ENCODE results near the gene ZNF778.
A peak's percentile ranks its signal among the peaks of the same experiment; 100 is the strongest.

Gene ZNF778

DNA sequence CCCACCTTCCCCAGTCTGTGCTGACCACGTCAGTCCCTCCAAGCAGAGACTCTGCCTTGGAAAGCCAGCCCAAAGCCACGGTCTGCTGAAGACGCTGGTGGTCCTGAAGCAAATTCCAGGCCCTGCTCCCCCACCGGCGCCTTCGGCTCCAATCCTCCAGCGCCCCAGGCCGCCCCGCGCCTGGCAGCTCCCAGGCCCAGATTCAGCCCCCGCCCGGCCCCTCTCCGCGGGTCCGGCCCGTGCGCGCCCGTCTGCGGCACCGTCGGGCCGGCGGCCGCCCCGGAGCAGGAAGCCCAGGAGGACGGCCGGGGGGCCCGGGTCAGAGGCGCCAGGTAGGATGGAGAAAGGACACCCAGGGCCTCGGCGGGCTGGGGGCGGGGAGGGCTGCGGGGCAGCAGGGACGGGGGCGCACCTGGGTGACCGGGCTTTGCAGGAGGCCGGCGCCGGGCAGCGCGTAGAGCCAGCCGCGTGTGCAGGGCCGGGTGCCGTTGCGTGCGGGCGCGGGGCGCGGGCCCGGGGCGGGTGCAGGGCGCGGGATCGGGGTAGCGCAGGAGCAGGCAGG lies 16.6 kb upstream of the ZNF778 start:
- Histone ChIP-seq H2AFZ (ENCODE audit: low read depth, low read length) (peak overlapping the region; percentile 77), H3K4ac (ENCODE audit: low read depth in 1 of 2, low read length in 2 of 2) (no peak overlapping the region), H3K18ac (ENCODE audit: low read depth in 1 of 2, low read length in 2 of 2) (peak overlapping the region in 1 of 2 experiments; percentile 69), H3K4me2 (ENCODE audit: low read length, poor library complexity, severe bottlenecking) (peak overlapping the region; percentile 91), H3K79me1 (replicated peaks; ENCODE audit: low read length, poor library complexity, severe bottlenecking) (no peaks in the 10 kb centered on the region), H4K91ac (ENCODE audit: low read length) (no peak overlapping the region), H3K36me3 (ENCODE audit: control insufficient read depth in 1 of 2, insufficient read depth in 2 of 2, low read depth in 1 of 2, low read length in 2 of 2) (peaks cover 0 to 7% of the 10 kb centered on the region in 2 experiments), H3K23ac (ENCODE audit: low read length in 2 of 2) (peak overlapping the region in 1 of 2 experiments; percentile 88), H2AK5ac (ENCODE audit: low read length, severe bottlenecking) (no peak overlapping the region), H2BK12ac (ENCODE audit: low read length in 2 of 2) (no peak overlapping the region), H4K8ac (ENCODE audit: low read length) (no peak overlapping the region), H2BK5ac (ENCODE audit: low read depth, low read length, poor library complexity, severe bottlenecking) (no peak overlapping the region), H3K4me3 (ENCODE audit: insufficient read depth in 1 of 2, low read depth in 1 of 2, low read length in 2 of 2) (peak overlapping the region in 1 of 2 experiments; percentile 40), H3K9ac (ENCODE audit: low read length) (no peak overlapping the region), H3K27me3 (ENCODE audit: control insufficient read depth in 1 of 2, insufficient read depth in 1 of 2, low read length in 2 of 2) (peaks cover 44 to 66% of the 10 kb centered on the region in 2 experiments), H2BK120ac (ENCODE audit: low read depth, low read length) (no peak overlapping the region), H3K4me1 (ENCODE audit: control insufficient read depth, insufficient read depth, low read depth, low read length) (peaks cover 17% of the 10 kb centered on the region), H2BK15ac (ENCODE audit: low read depth, poor library complexity, severe bottlenecking) (no peak overlapping the region), H3K9me3 (ENCODE audit: control insufficient read depth, low read length) (peaks cover 3% of the 10 kb centered on the region), H3K27ac (ENCODE audit: low read length, poor library complexity, severe bottlenecking) (no peak overlapping the region), H3K14ac (ENCODE audit: low read length in 2 of 2) (peak overlapping the region in 1 of 2 experiments; percentile 21)
- WGBS: 5% methylated on average over 42 of the region's 58 CpGs
- no peak for DNase-seq

DNA sequence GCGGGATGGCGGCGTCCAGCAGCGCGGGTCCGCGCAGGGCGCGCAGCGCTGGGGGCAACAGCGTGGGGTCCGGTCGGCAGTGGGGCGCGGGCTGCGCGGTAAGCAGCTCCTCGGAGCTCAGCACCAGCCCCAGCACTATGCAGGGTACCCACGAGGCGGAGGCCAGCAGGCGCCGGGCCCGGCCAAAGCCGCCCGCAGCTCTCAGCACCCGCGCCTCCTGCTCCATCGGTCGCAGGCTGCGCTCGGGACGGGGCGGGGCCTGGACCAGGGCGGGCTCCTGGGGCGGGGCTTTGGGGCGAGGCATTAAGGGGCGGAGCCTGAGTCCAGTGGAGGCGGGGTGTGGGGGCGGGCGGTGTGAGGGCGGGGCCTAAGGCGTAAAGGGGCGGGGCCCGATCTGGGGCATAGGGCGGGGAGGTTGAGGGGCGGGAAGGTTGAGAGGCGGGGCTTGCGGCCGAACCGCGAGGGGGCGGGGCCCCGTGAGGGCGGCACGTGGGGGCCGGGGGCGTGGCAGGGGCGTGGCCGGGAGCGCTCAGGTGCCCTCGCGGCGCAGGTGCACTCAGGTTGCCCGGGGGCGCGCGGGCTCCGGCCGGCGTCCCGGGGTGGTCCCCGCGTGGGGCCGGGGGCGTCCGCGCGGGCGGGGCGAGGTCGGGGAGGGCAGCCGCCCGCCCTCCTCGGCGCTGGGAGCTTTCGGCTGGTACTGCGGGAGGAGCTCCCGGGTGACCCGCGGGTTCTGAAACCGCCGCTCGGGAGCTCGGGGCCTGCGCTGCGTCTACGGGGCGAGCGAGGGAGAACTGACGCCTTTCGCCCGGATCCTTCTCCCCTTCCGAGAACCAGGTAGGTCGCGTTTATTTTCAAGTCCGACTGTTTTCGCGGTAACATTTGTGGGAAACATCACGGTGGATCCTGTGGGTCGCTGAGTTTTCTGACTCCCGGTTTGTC lies 15.8 kb upstream of the ZNF778 start:
- no peak overlapping the region for H4K8ac ChIP-seq (ENCODE audit: low read length)
- no peak overlapping the region for H2BK15ac ChIP-seq (ENCODE audit: low read depth, poor library complexity, severe bottlenecking)
- peak overlapping the region; percentile 77 for H2AFZ ChIP-seq (ENCODE audit: low read depth, low read length)
- peak overlapping the region; percentile 91 for H3K4me2 ChIP-seq (ENCODE audit: low read length, poor library complexity, severe bottlenecking)
- H4K91ac ChIP-seq (ENCODE audit: low read length): no peak overlapping the region
- H3K27ac ChIP-seq (ENCODE audit: low read length, poor library complexity, severe bottlenecking): no peak overlapping the region
- H3K27me3 ChIP-seq (ENCODE audit: control insufficient read depth in 1 of 2, insufficient read depth in 1 of 2, low read length in 2 of 2): peaks cover 44 to 70% of the 10 kb centered on the region in 2 experiments
- peaks cover 3% of the 10 kb centered on the region for H3K9me3 ChIP-seq (ENCODE audit: control insufficient read depth, low read length)
- H3K36me3 ChIP-seq (ENCODE audit: control insufficient read depth in 1 of 2, insufficient read depth in 2 of 2, low read depth in 1 of 2, low read length in 2 of 2): peaks cover 0 to 7% of the 10 kb centered on the region in 2 experiments
- H3K4me3 ChIP-seq (ENCODE audit: insufficient read depth in 1 of 2, low read depth in 1 of 2, low read length in 2 of 2): peak overlapping the region in 1 of 2 experiments; percentile 40
- no peak overlapping the region for H2BK120ac ChIP-seq (ENCODE audit: low read depth, low read length)
- no peak overlapping the region for H3K9ac ChIP-seq (ENCODE audit: low read length)
- H3K14ac ChIP-seq (ENCODE audit: low read length in 2 of 2): peak overlapping the region in 1 of 2 experiments; percentile 21
- H3K79me1 ChIP-seq (replicated peaks; ENCODE audit: low read length, poor library complexity, severe bottlenecking): no peaks in the 10 kb centered on the region
- 3% methylated on average over 43 of the region's 111 CpGs for WGBS
- H2BK5ac ChIP-seq (ENCODE audit: low read depth, low read length, poor library complexity, severe bottlenecking): no peak overlapping the region
- DNase-seq: peak; percentile 71
- no peak overlapping the region for H2BK12ac ChIP-seq (ENCODE audit: low read length in 2 of 2)
- H2AK5ac ChIP-seq (ENCODE audit: low read length, severe bottlenecking): no peak overlapping the region
- H3K18ac ChIP-seq (ENCODE audit: low read depth in 1 of 2, low read length in 2 of 2): no peak overlapping the region
- H3K4me1 ChIP-seq (ENCODE audit: control insufficient read depth, insufficient read depth, low read depth, low read length): peaks cover 17% of the 10 kb centered on the region
- H3K4ac ChIP-seq (ENCODE audit: low read depth in 1 of 2, low read length in 2 of 2): no peak overlapping the region
- H3K23ac ChIP-seq (ENCODE audit: low read length in 2 of 2): peak overlapping the region in 1 of 2 experiments; percentile 88

DNA sequence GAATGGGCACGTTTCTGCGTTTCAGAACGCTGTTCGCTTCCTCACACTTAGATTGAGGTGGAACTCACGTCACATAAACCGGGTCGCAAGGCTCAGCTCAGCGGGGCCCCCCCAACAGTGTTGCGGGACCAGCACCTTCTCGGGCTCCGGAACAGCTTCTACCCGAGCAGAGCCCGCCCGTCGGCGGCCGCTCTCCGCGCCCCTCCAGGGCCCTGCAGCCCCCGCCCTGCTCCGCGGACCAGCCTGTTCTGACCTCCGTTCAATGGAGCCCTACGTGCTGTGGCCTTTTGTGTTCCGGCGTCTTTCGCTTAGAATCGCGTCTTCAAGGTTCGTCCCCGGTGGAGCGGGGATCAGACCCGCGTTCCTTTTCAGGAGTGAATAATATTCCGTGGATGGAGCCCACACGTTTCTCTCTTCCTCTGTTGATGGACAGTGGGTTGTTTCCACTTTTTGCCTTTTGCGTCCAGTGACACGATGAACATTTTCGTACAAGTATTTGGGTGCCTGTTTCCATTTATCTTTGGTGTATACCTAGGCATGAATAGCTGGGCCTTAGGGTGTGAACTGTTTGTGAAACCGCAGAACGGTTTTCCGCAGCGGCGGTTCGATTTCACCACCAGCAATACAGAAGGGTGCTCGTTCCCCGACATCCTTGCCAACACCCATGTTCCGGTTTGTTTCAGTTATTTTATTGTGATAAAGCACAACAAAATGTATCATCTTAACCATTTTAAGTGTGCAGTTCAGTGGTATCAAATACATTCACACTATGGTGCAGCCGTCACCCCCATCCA lies 14.9 kb upstream of the ZNF778 start:
- H3K27ac ChIP-seq (ENCODE audit: low read length, poor library complexity, severe bottlenecking): no peak overlapping the region
- WGBS: 49% methylated on average over 46 of the region's 49 CpGs
- no peak for DNase-seq

More for the DNA sequence above, 14.9 kb upstream of the ZNF778 start:
- Histone ChIP-seq H2BK12ac (ENCODE audit: low read length in 2 of 2) (no peak overlapping the region), H3K27me3 (ENCODE audit: control insufficient read depth in 1 of 2, insufficient read depth in 1 of 2, low read length in 2 of 2) (peaks cover 44 to 66% of the 10 kb centered on the region in 2 experiments), H3K4me1 (ENCODE audit: control insufficient read depth, insufficient read depth, low read depth, low read length) (peaks cover 17% of the 10 kb centered on the region), H3K4ac (ENCODE audit: low read depth in 1 of 2, low read length in 2 of 2) (no peak overlapping the region), H2AFZ (ENCODE audit: low read depth, low read length) (no peak overlapping the region), H4K91ac (ENCODE audit: low read length) (no peak overlapping the region), H4K8ac (ENCODE audit: low read length) (no peak overlapping the region), H3K4me3 (ENCODE audit: insufficient read depth in 1 of 2, low read depth in 1 of 2, low read length in 2 of 2) (no peak overlapping the region), H3K36me3 (ENCODE audit: control insufficient read depth in 1 of 2, insufficient read depth in 2 of 2, low read depth in 1 of 2, low read length in 2 of 2) (peaks cover 0 to 3% of the 10 kb centered on the region in 2 experiments), H2BK120ac (ENCODE audit: low read depth, low read length) (no peak overlapping the region), H3K9ac (ENCODE audit: low read length) (no peak overlapping the region), H2AK5ac (ENCODE audit: low read length, severe bottlenecking) (no peak overlapping the region), H3K18ac (ENCODE audit: low read depth in 1 of 2, low read length in 2 of 2) (no peak overlapping the region), H3K4me2 (ENCODE audit: low read length, poor library complexity, severe bottlenecking) (no peak overlapping the region), H3K9me3 (ENCODE audit: control insufficient read depth, low read length) (peaks cover 3% of the 10 kb centered on the region), H2BK15ac (ENCODE audit: low read depth, poor library complexity, severe bottlenecking) (no peak overlapping the region), H3K23ac (ENCODE audit: low read length in 2 of 2) (no peak overlapping the region), H3K14ac (ENCODE audit: low read length in 2 of 2) (no peak overlapping the region), H2BK5ac (ENCODE audit: low read depth, low read length, poor library complexity, severe bottlenecking) (no peak overlapping the region), H3K79me1 (replicated peaks; ENCODE audit: low read length, poor library complexity, severe bottlenecking) (no peaks in the 10 kb centered on the region)
